ENCODE results near the gene SHISAL1. TPM values are rescaled to one million over a fixed set of nuclear protein-coding genes. Genes with fewer than 3 reads are reported as not detected.

The SHISAL1 gene
- polyA plus RNA-seq, 1 donor (not counting 4 experiments of a cell fraction or from before 2014, with no cell fraction given), result 0.24 TPM

- DNase-seq (ENCODE audit: low read depth, low spot score), result no peak
- Histone ChIP-seq H3K27me3 (ENCODE audit: control insufficient read depth, extremely low read depth, insufficient read depth, low read length) (peaks cover 8% of the 10 kb centered on the region), H3K79me2 (ENCODE audit: control insufficient read depth, insufficient read depth, low read length) (no peaks in the 10 kb centered on the region), H4K20me1 (ENCODE audit: control insufficient read depth, extremely low read depth, insufficient read depth, low read length) (no peaks in the 10 kb centered on the region), H3K4me2 (ENCODE audit: control insufficient read depth, extremely low read depth, insufficient read depth, low read depth, low read length) (no peak overlapping the region), H3K27ac (ENCODE audit: control insufficient read depth, insufficient read depth, low read length) (no peak overlapping the region), H3K4me3 (ENCODE audit: control insufficient read depth in 2 of 3, extremely low read depth in 1 of 3, insufficient read depth in 2 of 3, low read depth in 1 of 3, low read length in 3 of 3) (no peak overlapping the region), H3K9ac (ENCODE audit: control insufficient read depth, extremely low read depth, insufficient read depth, low read length) (no peak overlapping the region), H3K4me1 (ENCODE audit: control insufficient read depth, extremely low read depth, insufficient read depth, low read length) (no peaks in the 10 kb centered on the region), H3K36me3 (ENCODE audit: control insufficient read depth in 2 of 2, extremely low read depth in 1 of 2, insufficient read depth in 2 of 2, low read length in 2 of 2) (no peaks in the 10 kb centered on the region), H3K9me3 (ENCODE audit: control insufficient read depth, low read depth, low read length) (peaks cover 4% of the 10 kb centered on the region), H3K9me1 (ENCODE audit: control insufficient read depth, extremely low read depth, insufficient read depth, low read length) (no peaks in the 10 kb centered on the region), H2AFZ (ENCODE audit: control insufficient read depth, low read length) (no peak overlapping the region)
- no peak for TF ChIP-seq EZH2 (IDR thresholded peaks at IDR 0.05; ENCODE audit: low read length)
- TF ChIP-seq, protein P1, sequence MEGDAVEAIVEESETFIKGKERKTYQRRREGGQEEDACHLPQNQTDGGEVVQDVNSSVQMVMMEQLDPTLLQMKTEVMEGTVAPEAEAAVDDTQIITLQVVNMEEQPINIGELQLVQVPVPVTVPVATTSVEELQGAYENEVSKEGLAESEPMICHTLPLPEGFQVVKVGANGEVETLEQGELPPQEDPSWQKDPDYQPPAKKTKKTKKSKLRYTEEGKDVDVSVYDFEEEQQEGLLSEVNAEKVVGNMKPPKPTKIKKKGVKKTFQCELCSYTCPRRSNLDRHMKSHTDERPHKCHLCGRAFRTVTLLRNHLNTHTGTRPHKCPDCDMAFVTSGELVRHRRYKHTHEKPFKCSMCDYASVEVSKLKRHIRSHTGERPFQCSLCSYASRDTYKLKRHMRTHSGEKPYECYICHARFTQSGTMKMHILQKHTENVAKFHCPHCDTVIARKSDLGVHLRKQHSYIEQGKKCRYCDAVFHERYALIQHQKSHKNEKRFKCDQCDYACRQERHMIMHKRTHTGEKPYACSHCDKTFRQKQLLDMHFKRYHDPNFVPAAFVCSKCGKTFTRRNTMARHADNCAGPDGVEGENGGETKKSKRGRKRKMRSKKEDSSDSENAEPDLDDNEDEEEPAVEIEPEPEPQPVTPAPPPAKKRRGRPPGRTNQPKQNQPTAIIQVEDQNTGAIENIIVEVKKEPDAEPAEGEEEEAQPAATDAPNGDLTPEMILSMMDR (optimal IDR thresholded peaks at IDR 0.05 in 1 of 3, IDR thresholded peaks at IDR 0.05 in 1 of 3, conservative IDR thresholded peaks at IDR 0.05 in 1 of 3; ENCODE audit: extremely low read depth in 1 of 3, insufficient read depth in 2 of 3, low read length in 3 of 3), result no peak
- FAIRE-seq, result no peak
- dilution Hi-C loops (cut with MboI; ENCODE audit: extremely low pct_ligation_motif_present, low sequenced_read_pairs), result no loop called here
These were observed 83.4 kb downstream of the SHISAL1 start for GRCh38 chr22:44229331-44229730.

DNA sequence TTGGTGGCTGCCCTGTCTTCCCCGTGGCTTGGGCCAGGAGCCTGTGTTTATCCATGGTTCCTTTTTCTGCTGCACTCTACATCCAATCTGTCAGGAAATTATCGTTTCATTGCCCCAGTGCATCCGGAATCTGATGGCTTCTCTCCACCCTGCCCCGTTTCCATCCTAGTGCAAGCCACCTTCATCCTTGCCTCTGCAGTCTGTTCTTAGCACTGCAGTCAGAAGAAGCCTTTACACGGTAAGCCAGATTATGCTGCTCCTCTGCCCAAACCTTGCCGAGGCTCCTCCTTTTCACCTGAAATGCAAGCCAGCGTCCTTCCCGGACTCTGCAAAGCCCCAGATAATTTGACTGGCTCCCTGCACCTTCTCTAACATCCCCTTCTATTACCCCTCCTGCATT, 86.9 kb downstream of the SHISAL1 start:
- H3K27ac ChIP-seq (ENCODE audit: control insufficient read depth, insufficient read depth, low read length), result no peak overlapping the region
- TF ChIP-seq, protein P1 (optimal IDR thresholded peaks at IDR 0.05 in 1 of 3, IDR thresholded peaks at IDR 0.05 in 1 of 3, conservative IDR thresholded peaks at IDR 0.05 in 1 of 3; ENCODE audit: extremely low read depth in 1 of 3, insufficient read depth in 2 of 3, low read length in 3 of 3), result no peak
- no peak for TF ChIP-seq EZH2 (IDR thresholded peaks at IDR 0.05; ENCODE audit: low read length)
- H3K9ac ChIP-seq (ENCODE audit: control insufficient read depth, extremely low read depth, insufficient read depth, low read length), result no peak overlapping the region
- H3K4me3 ChIP-seq (ENCODE audit: control insufficient read depth in 2 of 3, extremely low read depth in 1 of 3, insufficient read depth in 2 of 3, low read depth in 1 of 3, low read length in 3 of 3), result no peak overlapping the region
- H3K4me2 ChIP-seq (ENCODE audit: control insufficient read depth, extremely low read depth, insufficient read depth, low read depth, low read length), result no peak overlapping the region
- H3K79me2 ChIP-seq (ENCODE audit: control insufficient read depth, insufficient read depth, low read length), result no peaks in the 10 kb centered on the region
- no peaks in the 10 kb centered on the region for H3K9me1 ChIP-seq (ENCODE audit: control insufficient read depth, extremely low read depth, insufficient read depth, low read length)
- no peak overlapping the region for H2AFZ ChIP-seq (ENCODE audit: control insufficient read depth, low read length)
- FAIRE-seq (no peak), DNase-seq (ENCODE audit: low read depth, low spot score) (no peak)
- H3K36me3 ChIP-seq (ENCODE audit: control insufficient read depth in 2 of 2, extremely low read depth in 1 of 2, insufficient read depth in 2 of 2, low read length in 2 of 2), result no peaks in the 10 kb centered on the region
- peaks cover 14% of the 10 kb centered on the region for H3K27me3 ChIP-seq (ENCODE audit: control insufficient read depth, extremely low read depth, insufficient read depth, low read length)
- no peaks in the 10 kb centered on the region for H4K20me1 ChIP-seq (ENCODE audit: control insufficient read depth, extremely low read depth, insufficient read depth, low read length)
- H3K9me3 ChIP-seq (ENCODE audit: control insufficient read depth, low read depth, low read length), result peaks cover 4% of the 10 kb centered on the region
- dilution Hi-C loops (cut with MboI; ENCODE audit: extremely low pct_ligation_motif_present, low sequenced_read_pairs), result no loop called here
- H3K4me1 ChIP-seq (ENCODE audit: control insufficient read depth, extremely low read depth, insufficient read depth, low read length), result peaks cover 4% of the 10 kb centered on the region
